Neural progenitor cell (in vitro differentiated cells): ENCODE results near the gene STK32B. TPM values are rescaled to one million over a fixed set of nuclear protein-coding genes. Genes with fewer than 3 reads are reported as not detected.

Experiments
- DNase-seq: peaks from one replicate; pipeline ENCODE4 v3.0.0-alpha.2; 2016; ENCODE audit warnings: low spot score
- H2AFZ ChIP-seq: fragments of 200-600 bp; sonication (generic); replicated peaks from 2 replicates; pipeline ENCODE4 v1.6.1; 2016; ENCODE audit warnings: antibody characterized with exemption
- H3F3A ChIP-seq: fragments of 200-600 bp; sonication (generic); 2 replicates; pipeline ENCODE4 v1.6.1; 2016; ENCODE audit warnings: antibody characterized with exemption, low read depth
- H3K27ac ChIP-seq: fragments of 200-600 bp; sonication (generic); 2 replicates; pipeline ENCODE4 v1.5.1; 2016; ENCODE audit warnings: mild to moderate bottlenecking
- H3K27me3 ChIP-seq: fragments of 200-600 bp; sonication (generic); 2 replicates; pipeline ENCODE4 v1.6.1; 2016; ENCODE audit warnings: mild to moderate bottlenecking, moderate library complexity
- H3K36me3 ChIP-seq: fragments of 200-600 bp; sonication (generic); 2 replicates; pipeline ENCODE4 v1.5.1; 2016
- H3K4me1 ChIP-seq: fragments of 200-600 bp; sonication (generic); 2 replicates; pipeline ENCODE4 v1.6.1; 2016; ENCODE audit warnings: mixed run types
- H3K4me2 ChIP-seq: fragments of 200-600 bp; sonication (generic); 2 replicates; pipeline ENCODE4 v1.6.1; 2016
- H3K4me3 ChIP-seq: fragments of 200-600 bp; sonication (generic); 2 replicates; pipeline ENCODE4 v1.5.1; 2016
- H3K79me2 ChIP-seq: fragments of 200-600 bp; sonication (generic); 2 replicates; pipeline ENCODE4 v1.6.1; 2016; ENCODE audit warnings: low read depth
- H3K9ac ChIP-seq: fragments of 200-600 bp; sonication (generic); 2 replicates; pipeline ENCODE4 v1.6.1; 2016
- H3K9me3 ChIP-seq: fragments of 200-600 bp; sonication (generic); 2 replicates; pipeline ENCODE4 v1.5.1; 2016; ENCODE audit warnings: low read depth
- H4K20me1 ChIP-seq: fragments of 200-600 bp; sonication (generic); 2 replicates; pipeline ENCODE4 v1.6.1; 2016; ENCODE audit warnings: low read depth
- H3K27ac Mint-ChIP-seq: 3 replicates; pipeline ENCODE4 v1.8.0; 2021; ENCODE audit warnings: mixed read lengths
- H3K27me3 Mint-ChIP-seq: 2 replicates; pipeline ENCODE4 v1.8.0; 2022; ENCODE audit warnings: low read depth, mild to moderate bottlenecking, inconsistent platforms, moderate library complexity, mixed read lengths; ENCODE audit not compliant: insufficient read depth
- H3K36me3 Mint-ChIP-seq: 3 replicates; pipeline ENCODE4 v1.8.0; 2021; ENCODE audit warnings: mixed read lengths
- H3K4me1 Mint-ChIP-seq: 3 replicates; pipeline ENCODE4 v1.8.0; 2021; ENCODE audit warnings: mixed read lengths
- H3K4me3 Mint-ChIP-seq: 3 replicates; pipeline ENCODE4 v1.8.0; 2021; ENCODE audit warnings: mild to moderate bottlenecking, moderate library complexity, mixed read lengths
- H3K9me3 Mint-ChIP-seq: 3 replicates; pipeline ENCODE4 v1.8.0; 2020; ENCODE audit warnings: mixed read lengths
- CTCF ChIP-seq: fragments of 200-600 bp; sonication (generic); IDR thresholded peaks from 2 replicates; pipeline ENCODE4 v1.5.1; 2017; ENCODE audit warnings: antibody characterized with exemption, mild to moderate bottlenecking
- EZH2 ChIP-seq: fragments of 200-600 bp; sonication (generic); IDR thresholded peaks from 2 replicates; pipeline ENCODE4 v1.6.1; 2017; ENCODE audit warnings: antibody characterized with exemption, mild to moderate bottlenecking, moderate library complexity
- EZH2phosphoT487 ChIP-seq: fragments of 200-600 bp; sonication (generic); IDR thresholded peaks from 2 replicates; pipeline ENCODE4 v1.6.1; 2017; ENCODE audit warnings: antibody characterized with exemption
- total RNA-seq: library from RNA; depleted of rRNA; stranded (reverse); fragments of >200 nt; gene quantifications from 2 replicates; pipeline ENCODE4 v1.2.3, GENCODE V29; 2015; ENCODE audit warnings: low replicate concordance

Gene STK32B
- total RNA-seq, 1 donor from 2014 or later = 2.5 TPM

- H4K20me1 ChIP-seq = no peaks in the 10 kb centered on the region
- Mint-ChIP-seq H3K9me3 (peaks cover 2% of the 10 kb centered on the region), H3K27ac (no peak overlapping the region), H3K4me1 (no peaks in the 10 kb centered on the region), H3K4me3 (no peak overlapping the region), H3K27me3 (peaks cover 3% of the 10 kb centered on the region), H3K36me3 (no peaks in the 10 kb centered on the region)
- no peak overlapping the region for H3K9ac ChIP-seq
- H3K4me3 ChIP-seq = no peak overlapping the region
- no peak for TF ChIP-seq EZH2phosphoT487
- TF ChIP-seq EZH2 = no peak
- no peak for TF ChIP-seq CTCF
- H3K27ac ChIP-seq = no peak overlapping the region
- no peak overlapping the region for H3K4me2 ChIP-seq
- H3K36me3 ChIP-seq = no peaks in the 10 kb centered on the region
- no peaks in the 10 kb centered on the region for H3K4me1 ChIP-seq
- no peaks in the 10 kb centered on the region for H3F3A ChIP-seq
- no peak for DNase-seq
- H2AFZ ChIP-seq = no peak overlapping the region
- H3K79me2 ChIP-seq = no peaks in the 10 kb centered on the region
- H3K9me3 ChIP-seq = no peaks in the 10 kb centered on the region
- H3K27me3 ChIP-seq = no peaks in the 10 kb centered on the region
Measured at GRCh38 chr4:5510504-5510903, 459.2 kb downstream of the STK32B start.

GRCh38 chr4:5511791-5512190 is 460.5 kb downstream of the STK32B start:
- H3K79me2 ChIP-seq = no peaks in the 10 kb centered on the region
- Mint-ChIP-seq H3K36me3 (no peaks in the 10 kb centered on the region), H3K4me3 (no peak overlapping the region), H3K27me3 (peaks cover 3% of the 10 kb centered on the region), H3K4me1 (no peaks in the 10 kb centered on the region), H3K27ac (no peak overlapping the region), H3K9me3 (peaks cover 2% of the 10 kb centered on the region)
- no peak overlapping the region for H3K9ac ChIP-seq
- no peak overlapping the region for H3K27ac ChIP-seq
- no peaks in the 10 kb centered on the region for H3K36me3 ChIP-seq
- no peaks in the 10 kb centered on the region for H3F3A ChIP-seq
- no peak overlapping the region for H3K4me2 ChIP-seq
- no peak overlapping the region for H3K4me3 ChIP-seq
- H3K4me1 ChIP-seq = no peaks in the 10 kb centered on the region
- no peak overlapping the region for H2AFZ ChIP-seq
- TF ChIP-seq EZH2 (no peak), CTCF (no peak), EZH2phosphoT487 (no peak)
- H3K9me3 ChIP-seq = no peaks in the 10 kb centered on the region
- no peaks in the 10 kb centered on the region for H3K27me3 ChIP-seq
- H4K20me1 ChIP-seq = no peaks in the 10 kb centered on the region
- no peak for DNase-seq

GRCh38 chr4:5515646-5516045 is 464.4 kb downstream of the STK32B start:
- H2AFZ ChIP-seq = no peak overlapping the region
- DNase-seq = no peak
- H3K4me3 ChIP-seq = no peak overlapping the region
- no peak overlapping the region for H3K9ac ChIP-seq
- H3K79me2 ChIP-seq = no peaks in the 10 kb centered on the region
- Mint-ChIP-seq H3K27ac (no peak overlapping the region), H3K9me3 (peaks cover 11% of the 10 kb centered on the region), H3K4me3 (no peak overlapping the region), H3K4me1 (no peaks in the 10 kb centered on the region), H3K36me3 (no peaks in the 10 kb centered on the region), H3K27me3 (peaks cover 3% of the 10 kb centered on the region)
- no peaks in the 10 kb centered on the region for H3K4me1 ChIP-seq
- no peaks in the 10 kb centered on the region for H3F3A ChIP-seq
- H3K4me2 ChIP-seq = no peak overlapping the region
- H3K27me3 ChIP-seq = no peaks in the 10 kb centered on the region
- TF ChIP-seq EZH2phosphoT487 (no peak), CTCF (no peak), EZH2 (no peak)
- H3K9me3 ChIP-seq = no peaks in the 10 kb centered on the region
- H4K20me1 ChIP-seq = no peaks in the 10 kb centered on the region
- no peaks in the 10 kb centered on the region for H3K36me3 ChIP-seq
- no peak overlapping the region for H3K27ac ChIP-seq

GRCh38 chr4:5517372-5517771 is 466.1 kb downstream of the STK32B start:
- no peak for DNase-seq
- H3K27me3 ChIP-seq = no peaks in the 10 kb centered on the region
- no peak for TF ChIP-seq EZH2phosphoT487
- TF ChIP-seq CTCF = no peak
- TF ChIP-seq EZH2 = no peak
- no peak overlapping the region for H3K27ac ChIP-seq
- Mint-ChIP-seq H3K4me1 (no peaks in the 10 kb centered on the region), H3K4me3 (no peak overlapping the region), H3K27me3 (no peaks in the 10 kb centered on the region), H3K36me3 (no peaks in the 10 kb centered on the region), H3K27ac (no peak overlapping the region), H3K9me3 (peaks cover 11% of the 10 kb centered on the region)
- H4K20me1 ChIP-seq = no peaks in the 10 kb centered on the region
- no peak overlapping the region for H2AFZ ChIP-seq
- H3K9me3 ChIP-seq = no peaks in the 10 kb centered on the region
- no peak overlapping the region for H3K4me3 ChIP-seq
- no peak overlapping the region for H3K9ac ChIP-seq
- no peak overlapping the region for H3K4me2 ChIP-seq
- H3F3A ChIP-seq = no peaks in the 10 kb centered on the region
- no peaks in the 10 kb centered on the region for H3K79me2 ChIP-seq
- no peaks in the 10 kb centered on the region for H3K36me3 ChIP-seq
- H3K4me1 ChIP-seq = no peaks in the 10 kb centered on the region
